Sigmoid colon (tissue), 7 donors: ENCODE results near the gene HPRT1. TPM values are rescaled to one million over a fixed set of nuclear protein-coding genes. Genes with fewer than 3 reads are reported as not detected.

ENCODE experiments used
- DNase-seq: peaks from one replicate; pipeline ENCODE4 v3.0.0-alpha.2; 2019
- H3K27ac ChIP-seq, 4 donors: fragments of 200-600 bp; sonication (generic); one replicate each; pipeline ENCODE4 v1.5.1; 2016 to 2019; ENCODE audit warnings: mild to moderate bottlenecking in 1 of 4
- H3K27me3 ChIP-seq, 3 donors: fragments of 200-600 bp; sonication (generic); one replicate each; pipeline ENCODE4 v1.5.1; 2019; ENCODE audit warnings: mild to moderate bottlenecking in 1 of 3
- H3K36me3 ChIP-seq, 4 donors: fragments of 200-600 bp; sonication (generic); one replicate each; pipeline ENCODE4 v1.5.1; 2016 to 2019
- H3K4me1 ChIP-seq, 4 donors: fragments of 200-600 bp; sonication (generic); one replicate each; pipeline ENCODE4 v1.5.1; 2017 to 2019
- H3K4me3 ChIP-seq, 4 donors: fragments of 200-600 bp; sonication (generic); one replicate each; pipeline ENCODE4 v1.5.1; 2017 to 2019; ENCODE audit warnings: mild to moderate bottlenecking in 2 of 4, moderate library complexity in 1 of 4
- H3K9me3 ChIP-seq, 4 donors: fragments of 200-600 bp in 3 of 4; sonication (generic) in 3 of 4; one replicate each; pipeline versions ENCODE4 v1.5.1 to v1.6.1; 2013 to 2019
- EP300 ChIP-seq, 4 donors: sonication (generic); formaldehyde crosslinking; IDR thresholded peaks; one replicate each; pipeline ENCODE4 v1.6.1; 2017; ENCODE audit warnings: antibody characterized with exemption in 4 of 4
- POLR2A ChIP-seq, 2 donors: fragments of 450-650 bp; IDR thresholded peaks; one replicate each; pipeline ENCODE4 v1.6.1; 2016; ENCODE audit warnings: antibody characterized with exemption in 2 of 2, mild to moderate bottlenecking in 2 of 2, moderate library complexity in 2 of 2
- POLR2AphosphoS5 ChIP-seq, 4 donors: sonication (generic); formaldehyde crosslinking; IDR thresholded peaks; one replicate each; pipeline ENCODE4 v1.6.1; 2017; ENCODE audit warnings: antibody characterized with exemption in 4 of 4
- WGBS, 2 donors: extraction: QIAGEN DNeasy Blood & Tissue Kit; methylation state at CpG; one replicate each; pipeline ENCODE4 v1.1.7; 2013; 5-methylcytosine and 5-hydroxymethylcytosine counted together
- intact Hi-C: fragments of 100-400 bp; cut with DNase I; formaldehyde crosslinking; loops from one replicate; pipeline ENCODE4 v1.15.1; 2023
- polyA plus RNA-seq, 3 donors: library from polyadenylated mRNA; stranded (reverse); fragments of 200-250 nt; gene quantifications; one replicate each; pipeline ENCODE4 v1.2.3, GENCODE V29; 2013
- total RNA-seq, 4 donors: library from RNA; depleted of rRNA; stranded (reverse); fragments of >200 nt; gene quantifications; one replicate each; pipeline ENCODE4 v1.1.0, GENCODE V29; 2016
- TF ChIP-seq, protein P1 (sequence below), 4 experiments: fragments of 450-650 bp in 3 of 4; fragments of 200-600 bp in 1 of 4; IDR thresholded peaks; one replicate each; pipeline ENCODE4 v1.5.1; 2016 to 2019; ENCODE audit warnings: antibody characterized with exemption in 4 of 4, mild to moderate bottlenecking in 3 of 4, moderate library complexity in 2 of 4
- donor health status: healthy with polysubstance abuse.
- donor health status: Bipolar disorder and iron deficiency.
- donor health status: healthy.

HPRT1 gene
- total and polyA plus RNA-seq, 7 donors, result 7.8 to 46.0 (median 15.0) TPM

GRCh38 chrX:134469486-134469885 lies 9.5 kb downstream of the HPRT1 start:
- no peak for DNase-seq
- no peaks in the 10 kb centered on the region for H3K9me3 ChIP-seq
- no peaks in the 10 kb centered on the region for H3K27me3 ChIP-seq
- no peaks in the 10 kb centered on the region for H3K4me1 ChIP-seq
- H3K36me3 ChIP-seq, result no peaks in the 10 kb centered on the region
- intact Hi-C loops, result no loop called here
- no peak for TF ChIP-seq POLR2AphosphoS5 (IDR thresholded peaks at IDR 0.05)
- no peak overlapping the region for H3K27ac ChIP-seq
- 47 to 53% methylated on average over 2 of the region's 2 CpGs for WGBS, 2 donors
- H3K4me3 ChIP-seq, result no peak overlapping the region

DNA sequence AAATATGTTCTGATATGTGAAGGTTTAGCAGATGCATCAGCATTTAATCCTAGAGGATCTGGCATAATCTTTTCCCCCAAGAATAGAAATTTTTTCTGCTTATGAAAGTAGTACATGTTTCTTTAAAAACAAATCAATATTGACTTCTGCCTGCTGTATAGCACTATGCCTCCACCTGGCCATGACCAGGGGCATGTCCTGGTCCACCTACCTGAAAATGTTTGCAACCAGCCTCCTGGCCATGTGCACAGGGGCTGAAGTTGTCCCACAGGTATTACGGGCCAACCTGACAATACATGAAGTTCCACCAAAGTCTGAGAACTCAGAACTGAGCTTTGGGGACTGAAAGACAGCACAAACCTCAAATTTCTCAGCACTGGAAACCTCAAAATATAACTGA lies 10.0 kb downstream of the HPRT1 start:
- Histone ChIP-seq H3K4me1 (no peaks in the 10 kb centered on the region), H3K9me3 (no peaks in the 10 kb centered on the region), H3K27ac (no peak overlapping the region), H3K4me3 (no peak overlapping the region), H3K27me3 (no peaks in the 10 kb centered on the region), H3K36me3 (no peaks in the 10 kb centered on the region)
- WGBS, 2 donors, result 89 to 98% methylated on average over 1 of the region's 1 CpG
- intact Hi-C loops, result no loop called here
- DNase-seq, result no peak
- TF ChIP-seq POLR2AphosphoS5 (IDR thresholded peaks at IDR 0.05), result no peak
- TF ChIP-seq EP300 (IDR thresholded peaks at IDR 0.05), result no peak
- no peak for TF ChIP-seq POLR2A (IDR thresholded peaks at IDR 0.05)
- TF ChIP-seq, protein P1, sequence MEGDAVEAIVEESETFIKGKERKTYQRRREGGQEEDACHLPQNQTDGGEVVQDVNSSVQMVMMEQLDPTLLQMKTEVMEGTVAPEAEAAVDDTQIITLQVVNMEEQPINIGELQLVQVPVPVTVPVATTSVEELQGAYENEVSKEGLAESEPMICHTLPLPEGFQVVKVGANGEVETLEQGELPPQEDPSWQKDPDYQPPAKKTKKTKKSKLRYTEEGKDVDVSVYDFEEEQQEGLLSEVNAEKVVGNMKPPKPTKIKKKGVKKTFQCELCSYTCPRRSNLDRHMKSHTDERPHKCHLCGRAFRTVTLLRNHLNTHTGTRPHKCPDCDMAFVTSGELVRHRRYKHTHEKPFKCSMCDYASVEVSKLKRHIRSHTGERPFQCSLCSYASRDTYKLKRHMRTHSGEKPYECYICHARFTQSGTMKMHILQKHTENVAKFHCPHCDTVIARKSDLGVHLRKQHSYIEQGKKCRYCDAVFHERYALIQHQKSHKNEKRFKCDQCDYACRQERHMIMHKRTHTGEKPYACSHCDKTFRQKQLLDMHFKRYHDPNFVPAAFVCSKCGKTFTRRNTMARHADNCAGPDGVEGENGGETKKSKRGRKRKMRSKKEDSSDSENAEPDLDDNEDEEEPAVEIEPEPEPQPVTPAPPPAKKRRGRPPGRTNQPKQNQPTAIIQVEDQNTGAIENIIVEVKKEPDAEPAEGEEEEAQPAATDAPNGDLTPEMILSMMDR (IDR thresholded peaks at IDR 0.05), result no peak

GRCh38 chrX:134472041-134472440 lies 12.1 kb downstream of the HPRT1 start:
- no peak for DNase-seq
- Histone ChIP-seq H3K36me3 (peaks cover 0 to 13% (median 0%) of the 10 kb centered on the region in 4 donors), H3K27me3 (no peaks in the 10 kb centered on the region), H3K4me1 (no peaks in the 10 kb centered on the region), H3K4me3 (no peak overlapping the region), H3K27ac (no peak overlapping the region), H3K9me3 (no peaks in the 10 kb centered on the region)
- intact Hi-C loops, result no loop called here
- WGBS, 2 donors, result 95 to 97% methylated on average over 6 of the region's 6 CpGs
- TF ChIP-seq POLR2A (IDR thresholded peaks at IDR 0.05), result no peak
- TF ChIP-seq, protein P1 (IDR thresholded peaks at IDR 0.05), result no peak
- no peak for TF ChIP-seq EP300 (IDR thresholded peaks at IDR 0.05)
- TF ChIP-seq POLR2AphosphoS5 (IDR thresholded peaks at IDR 0.05), result no peak

GRCh38 chrX:134476284-134476683 lies 16.3 kb downstream of the HPRT1 start:
- Histone ChIP-seq H3K9me3 (no peaks in the 10 kb centered on the region), H3K36me3 (peaks cover 0 to 17% (median 0%) of the 10 kb centered on the region in 4 donors), H3K4me1 (no peaks in the 10 kb centered on the region), H3K4me3 (no peak overlapping the region), H3K27me3 (no peaks in the 10 kb centered on the region), H3K27ac (no peak overlapping the region)
- WGBS, 2 donors, result 93 to 96% methylated on average over 1 of the region's 1 CpG
- intact Hi-C loops, result no loop called here
- DNase-seq, result no peak
- TF ChIP-seq, protein P1 (IDR thresholded peaks at IDR 0.05), result no peak
- TF ChIP-seq POLR2A (IDR thresholded peaks at IDR 0.05), result no peak
- no peak for TF ChIP-seq EP300 (IDR thresholded peaks at IDR 0.05)
- TF ChIP-seq POLR2AphosphoS5 (IDR thresholded peaks at IDR 0.05), result no peak

- WGBS, 2 donors, result 93 to 98% methylated on average over 4 of the region's 4 CpGs
- intact Hi-C loops, result no loop called here
- no peak overlapping the region for H3K27ac ChIP-seq
- peaks cover 0 to 17% (median 0%) of the 10 kb centered on the region in 4 donors for H3K36me3 ChIP-seq
- no peak for TF ChIP-seq POLR2AphosphoS5 (IDR thresholded peaks at IDR 0.05)
- TF ChIP-seq POLR2A (IDR thresholded peaks at IDR 0.05), result no peak
- TF ChIP-seq, protein P1 (IDR thresholded peaks at IDR 0.05), result no peak
- no peak for TF ChIP-seq EP300 (IDR thresholded peaks at IDR 0.05)
- no peaks in the 10 kb centered on the region for H3K27me3 ChIP-seq
- no peak overlapping the region for H3K4me3 ChIP-seq
- no peaks in the 10 kb centered on the region for H3K9me3 ChIP-seq
- H3K4me1 ChIP-seq, result no peaks in the 10 kb centered on the region
- DNase-seq, result no peak
These were observed 18.4 kb downstream of the HPRT1 start for GRCh38 chrX:134478374-134478773.
